Measurements from ENCODE around the gene CATSPER3.

The CATSPER3 gene

DNA sequence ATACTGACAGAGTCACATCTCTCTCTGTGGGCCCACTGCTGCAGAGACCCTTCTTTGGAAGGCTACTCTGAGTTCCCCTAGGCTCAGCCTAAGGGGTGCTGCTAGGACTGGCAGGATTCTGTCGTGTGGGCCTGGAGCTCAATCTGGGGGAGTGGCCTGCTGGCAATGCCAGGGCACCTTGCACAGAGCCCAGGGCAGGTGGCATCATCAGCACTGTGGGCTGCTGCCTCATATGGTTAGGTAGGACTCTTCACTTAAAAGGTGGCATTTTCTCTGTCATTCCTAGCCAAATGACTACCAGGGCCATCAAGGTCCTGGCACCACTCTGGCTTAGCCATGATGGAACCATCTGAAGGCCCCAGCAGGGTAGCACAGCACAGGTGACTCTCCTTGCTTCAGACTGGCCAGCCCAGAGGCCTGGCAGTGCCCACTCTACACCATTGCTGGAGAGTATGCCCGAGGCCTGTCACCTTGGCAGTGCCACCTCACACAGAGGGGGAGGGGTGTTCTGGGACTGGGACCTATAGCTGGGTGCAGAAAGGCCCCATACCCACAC lies 44.4 kb downstream of the CATSPER3 start:
- no peak for DNase-seq (ENCODE audit: low spot score)
- TF ChIP-seq, protein P1, sequence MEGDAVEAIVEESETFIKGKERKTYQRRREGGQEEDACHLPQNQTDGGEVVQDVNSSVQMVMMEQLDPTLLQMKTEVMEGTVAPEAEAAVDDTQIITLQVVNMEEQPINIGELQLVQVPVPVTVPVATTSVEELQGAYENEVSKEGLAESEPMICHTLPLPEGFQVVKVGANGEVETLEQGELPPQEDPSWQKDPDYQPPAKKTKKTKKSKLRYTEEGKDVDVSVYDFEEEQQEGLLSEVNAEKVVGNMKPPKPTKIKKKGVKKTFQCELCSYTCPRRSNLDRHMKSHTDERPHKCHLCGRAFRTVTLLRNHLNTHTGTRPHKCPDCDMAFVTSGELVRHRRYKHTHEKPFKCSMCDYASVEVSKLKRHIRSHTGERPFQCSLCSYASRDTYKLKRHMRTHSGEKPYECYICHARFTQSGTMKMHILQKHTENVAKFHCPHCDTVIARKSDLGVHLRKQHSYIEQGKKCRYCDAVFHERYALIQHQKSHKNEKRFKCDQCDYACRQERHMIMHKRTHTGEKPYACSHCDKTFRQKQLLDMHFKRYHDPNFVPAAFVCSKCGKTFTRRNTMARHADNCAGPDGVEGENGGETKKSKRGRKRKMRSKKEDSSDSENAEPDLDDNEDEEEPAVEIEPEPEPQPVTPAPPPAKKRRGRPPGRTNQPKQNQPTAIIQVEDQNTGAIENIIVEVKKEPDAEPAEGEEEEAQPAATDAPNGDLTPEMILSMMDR (IDR thresholded peaks at IDR 0.05; ENCODE audit: extremely low read depth, missing control alignments), result no peak

DNA sequence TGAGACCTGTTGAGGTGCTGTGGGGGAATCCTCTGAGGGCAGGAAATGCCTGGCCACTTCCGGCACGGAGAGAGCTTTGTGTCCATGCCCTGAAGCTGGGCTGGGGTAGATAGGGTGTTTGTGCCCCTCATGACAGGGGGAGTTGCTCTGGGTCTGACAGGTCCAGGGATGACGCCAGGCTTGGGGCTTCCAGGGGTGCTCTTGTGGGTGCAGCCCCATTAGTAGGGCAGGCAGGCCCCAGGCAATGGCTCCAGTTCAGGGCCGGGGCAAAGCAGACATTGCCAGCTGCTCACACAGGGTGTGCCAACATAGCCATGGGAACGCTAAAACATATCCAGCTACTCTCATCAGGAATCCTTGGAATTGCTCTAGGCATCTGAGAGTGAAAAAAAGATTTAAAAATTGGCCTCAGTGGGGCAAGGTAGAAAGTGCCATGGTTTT lies 45.3 kb downstream of the CATSPER3 start:
- no peak for DNase-seq (ENCODE audit: low spot score)
- TF ChIP-seq, protein P1 (IDR thresholded peaks at IDR 0.05; ENCODE audit: extremely low read depth, missing control alignments), result no peak

DNA sequence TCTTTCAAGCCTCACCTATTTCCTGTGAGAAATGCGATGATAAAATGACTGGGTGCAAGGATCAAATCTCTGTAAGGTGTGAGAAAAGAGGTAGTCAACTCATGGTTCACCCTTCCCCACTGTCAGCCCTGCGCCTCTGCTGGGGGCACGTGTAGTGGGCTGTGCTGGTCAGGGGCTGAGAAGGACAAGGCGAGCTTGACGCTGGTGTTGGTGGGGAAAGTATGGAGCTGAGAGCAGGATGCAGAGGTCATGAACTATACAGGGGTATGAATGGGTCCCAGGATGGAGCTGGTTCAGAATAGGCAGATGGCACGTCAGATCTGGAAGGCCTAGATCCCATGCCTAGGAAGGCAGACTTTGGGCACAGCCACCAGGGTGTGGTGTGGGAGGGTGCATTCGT lies 45.7 kb downstream of the CATSPER3 start:
- TF ChIP-seq, protein P1 (IDR thresholded peaks at IDR 0.05; ENCODE audit: extremely low read depth, missing control alignments), result no peak
- no peak for DNase-seq (ENCODE audit: low spot score)

DNA sequence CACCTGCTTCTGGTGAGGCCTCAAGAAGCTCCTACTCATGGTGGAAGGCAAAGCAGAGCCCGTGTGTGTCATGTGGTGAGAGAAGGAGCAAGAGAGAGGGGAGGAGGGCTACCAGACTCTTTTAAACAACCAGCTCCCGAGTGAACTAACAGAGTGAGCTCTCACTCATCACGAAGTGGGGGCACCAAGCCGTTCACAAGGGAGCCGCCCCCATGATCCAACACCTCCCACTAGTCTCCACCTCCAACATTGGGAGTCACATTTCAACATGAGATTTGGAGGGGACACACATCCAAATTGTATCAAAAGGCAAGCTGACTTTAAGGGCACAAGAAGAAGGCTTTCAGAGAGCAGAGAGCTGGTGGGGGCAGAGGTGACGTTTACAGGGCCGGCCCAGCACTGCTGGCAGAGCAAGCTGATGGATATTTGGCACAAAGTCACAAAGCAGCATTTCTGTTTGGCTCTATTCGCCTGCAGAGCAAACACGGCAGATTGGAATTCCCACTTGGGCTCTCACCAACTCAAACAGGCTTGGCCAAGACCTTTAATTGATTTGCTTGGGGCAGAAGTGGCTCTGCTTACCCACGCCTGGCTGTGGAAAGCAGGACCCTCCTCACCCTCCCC lies 46.4 kb downstream of the CATSPER3 start:
- DNase-seq (ENCODE audit: low spot score), result no peak
- TF ChIP-seq, protein P1 (IDR thresholded peaks at IDR 0.05; ENCODE audit: extremely low read depth, missing control alignments), result no peak

DNA sequence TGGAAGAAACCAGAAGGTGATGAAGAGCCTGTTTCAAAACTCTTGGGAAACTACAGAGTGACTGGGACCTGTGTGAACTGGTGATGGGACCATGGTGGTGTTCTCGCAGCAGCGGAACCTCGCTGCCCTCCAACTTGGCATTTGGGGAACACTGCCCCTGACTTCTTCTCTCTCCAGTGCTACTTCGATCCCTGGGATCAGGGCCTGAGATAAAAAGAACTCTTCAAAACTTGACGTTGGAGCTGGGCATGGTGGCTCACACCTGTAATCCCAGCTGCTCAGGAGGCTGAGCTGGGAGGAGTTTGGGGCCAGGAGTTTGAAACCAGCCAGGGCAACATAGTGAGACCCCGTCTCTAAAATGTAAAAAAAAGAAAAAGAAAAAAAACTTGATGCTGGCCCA lies 48.2 kb downstream of the CATSPER3 start:
- no peak for DNase-seq (ENCODE audit: low spot score)
- TF ChIP-seq, protein P1 (IDR thresholded peaks at IDR 0.05; ENCODE audit: extremely low read depth, missing control alignments), result no peak

DNA sequence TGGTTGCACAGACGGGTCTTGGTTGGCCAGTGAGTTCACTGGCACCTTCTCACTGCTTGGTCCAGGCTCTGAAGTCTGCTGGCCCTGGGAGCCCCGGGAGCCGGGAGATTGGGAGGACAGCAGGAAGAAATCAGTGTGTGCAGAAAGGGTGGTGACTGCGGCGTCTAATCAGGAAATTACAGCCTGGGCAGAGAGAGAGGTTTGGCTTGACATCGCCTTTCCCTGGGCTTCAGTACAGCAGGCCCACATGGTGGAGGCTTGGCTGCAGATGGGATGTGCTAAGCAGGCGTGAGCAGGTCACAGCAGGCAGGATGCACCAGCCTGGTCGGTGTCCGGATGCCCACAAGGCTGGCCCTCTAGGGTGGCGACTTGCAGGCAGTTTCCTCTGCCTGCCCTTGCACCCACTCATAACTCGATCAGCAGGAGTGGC lies 49.2 kb downstream of the CATSPER3 start:
- DNase-seq (ENCODE audit: low spot score), result no peak

DNA sequence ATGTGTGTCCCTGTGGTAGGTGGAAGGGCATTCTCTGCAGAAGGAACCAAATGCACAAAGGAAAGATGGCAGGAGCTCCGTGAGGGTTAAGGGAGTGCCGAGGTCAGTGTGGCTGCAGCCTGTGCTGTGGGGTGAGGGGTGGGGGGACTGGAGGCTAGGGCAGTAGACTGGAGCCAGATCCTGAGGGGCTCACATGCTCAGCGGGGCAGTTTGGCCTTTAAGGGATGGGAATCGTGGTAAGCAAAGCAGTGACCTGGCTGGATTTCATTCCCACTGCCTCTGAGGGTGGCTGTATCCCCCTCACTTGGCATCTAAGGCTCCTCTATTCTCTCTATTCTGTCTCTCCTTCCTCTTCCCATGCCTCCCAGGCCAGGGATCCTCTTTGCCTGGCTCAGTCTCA lies 50.8 kb downstream of the CATSPER3 start:
- no peak for DNase-seq (ENCODE audit: low spot score)
- TF ChIP-seq, protein P1 (IDR thresholded peaks at IDR 0.05; ENCODE audit: extremely low read depth, missing control alignments), result no peak

More for the DNA sequence above, 49.2 kb downstream of the CATSPER3 start:
- TF ChIP-seq, protein P1 (IDR thresholded peaks at IDR 0.05; ENCODE audit: extremely low read depth, missing control alignments), result no peak
